ENCODE results near the gene RCVRN.

The RCVRN gene

GRCh38 chr17:9905078-9905415, at the start of gene RCVRN:
RCVRN (minus strand) TSS chr17:9905271; CDS start chr17:9905180, 91 bp downstream.
- H3K36me3 ChIP-seq (ENCODE audit: control insufficient read depth, insufficient read depth, low read length), result no peaks in the 10 kb centered on the region
- no peak within 1 kb of the TSS for H3K9ac ChIP-seq (ENCODE audit: low read depth, low read length)
- H3K27me3 ChIP-seq (ENCODE audit: control insufficient read depth, insufficient read depth, low read length), result no peaks in the 10 kb centered on the region
- H3K4me1 ChIP-seq (ENCODE audit: control insufficient read depth, insufficient read depth, low read length), result no peaks in the 10 kb centered on the region
- H3K9me3 ChIP-seq (ENCODE audit: control insufficient read depth, insufficient read depth, low read length), result no peaks in the 10 kb centered on the region
- H3K4me3 ChIP-seq (ENCODE audit: low read depth, low read length), result no peak within 1 kb of the TSS

DNA sequence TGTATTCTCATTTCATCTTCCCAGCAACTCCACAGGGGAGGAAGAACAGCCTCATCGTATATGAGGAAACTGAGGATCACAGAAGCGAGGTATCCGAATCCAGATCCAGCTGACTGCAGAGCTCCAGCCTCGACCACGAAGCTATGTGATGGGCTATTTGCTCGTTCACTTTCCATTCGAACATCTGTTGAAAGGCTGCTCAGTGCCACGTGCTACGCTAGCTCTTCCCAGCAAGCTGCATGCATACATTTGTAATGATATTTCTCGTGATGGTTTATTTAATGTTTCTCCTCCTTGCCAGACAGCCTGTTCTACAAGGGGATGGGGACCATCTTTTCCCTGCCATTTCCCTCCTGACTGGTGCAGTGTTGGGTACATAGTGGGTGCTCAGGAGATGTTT, 48.4 kb upstream of the RCVRN start:
- Histone ChIP-seq H3K9me3 (ENCODE audit: control insufficient read depth, insufficient read depth, low read length) (no peaks in the 10 kb centered on the region), H3K27me3 (ENCODE audit: control insufficient read depth, insufficient read depth, low read length) (no peaks in the 10 kb centered on the region), H3K36me3 (ENCODE audit: control insufficient read depth, insufficient read depth, low read length) (no peaks in the 10 kb centered on the region), H3K4me3 (ENCODE audit: low read depth, low read length) (no peak overlapping the region), H3K4me1 (ENCODE audit: control insufficient read depth, insufficient read depth, low read length) (peaks cover 6% of the 10 kb centered on the region), H3K9ac (ENCODE audit: low read depth, low read length) (no peak overlapping the region)

GRCh38 chr17:9951803-9952202, 46.7 kb upstream of the RCVRN start:
- Histone ChIP-seq H3K27me3 (ENCODE audit: control insufficient read depth, insufficient read depth, low read length) (no peaks in the 10 kb centered on the region), H3K9ac (ENCODE audit: low read depth, low read length) (no peak overlapping the region), H3K9me3 (ENCODE audit: control insufficient read depth, insufficient read depth, low read length) (no peaks in the 10 kb centered on the region), H3K4me3 (ENCODE audit: low read depth, low read length) (no peak overlapping the region), H3K36me3 (ENCODE audit: control insufficient read depth, insufficient read depth, low read length) (no peaks in the 10 kb centered on the region), H3K4me1 (ENCODE audit: control insufficient read depth, insufficient read depth, low read length) (no peaks in the 10 kb centered on the region)

- no peaks in the 10 kb centered on the region for H3K9me3 ChIP-seq (ENCODE audit: control insufficient read depth, insufficient read depth, low read length)
- no peak overlapping the region for H3K4me3 ChIP-seq (ENCODE audit: low read depth, low read length)
- no peak overlapping the region for H3K9ac ChIP-seq (ENCODE audit: low read depth, low read length)
- H3K27me3 ChIP-seq (ENCODE audit: control insufficient read depth, insufficient read depth, low read length), result no peaks in the 10 kb centered on the region
- H3K36me3 ChIP-seq (ENCODE audit: control insufficient read depth, insufficient read depth, low read length), result no peaks in the 10 kb centered on the region
- H3K4me1 ChIP-seq (ENCODE audit: control insufficient read depth, insufficient read depth, low read length), result no peaks in the 10 kb centered on the region
Observed at GRCh38 chr17:9948928-9949327, 43.9 kb upstream of the RCVRN start.

GRCh38 chr17:9944704-9945103, 39.6 kb upstream of the RCVRN start:
- H3K9me3 ChIP-seq (ENCODE audit: control insufficient read depth, insufficient read depth, low read length), result no peaks in the 10 kb centered on the region
- no peak overlapping the region for H3K4me3 ChIP-seq (ENCODE audit: low read depth, low read length)
- H3K36me3 ChIP-seq (ENCODE audit: control insufficient read depth, insufficient read depth, low read length), result no peaks in the 10 kb centered on the region
- no peak overlapping the region for H3K9ac ChIP-seq (ENCODE audit: low read depth, low read length)
- H3K27me3 ChIP-seq (ENCODE audit: control insufficient read depth, insufficient read depth, low read length), result no peaks in the 10 kb centered on the region
- H3K4me1 ChIP-seq (ENCODE audit: control insufficient read depth, insufficient read depth, low read length), result no peaks in the 10 kb centered on the region

DNA sequence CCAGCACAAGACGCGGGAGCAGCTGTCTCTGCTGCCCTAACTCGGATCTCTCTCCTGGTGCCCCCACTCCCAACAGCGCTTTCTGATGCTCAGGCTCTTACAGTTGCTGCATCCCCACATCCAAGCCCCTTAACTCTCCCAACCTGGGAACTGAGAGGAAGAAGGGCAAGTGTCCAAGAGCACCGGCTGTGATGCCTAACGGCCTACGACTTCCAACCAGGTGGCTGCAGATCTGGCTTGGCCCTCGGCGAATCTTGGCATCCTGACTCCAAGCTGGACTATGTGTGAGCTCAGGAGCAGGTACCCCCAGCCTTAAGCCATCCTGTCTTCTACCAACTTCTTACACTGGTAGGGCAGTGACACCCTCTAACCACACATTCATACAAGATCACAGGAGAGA, 38.3 kb upstream of the RCVRN start:
- H3K4me3 ChIP-seq (ENCODE audit: low read depth, low read length), result no peak overlapping the region
- no peaks in the 10 kb centered on the region for H3K36me3 ChIP-seq (ENCODE audit: control insufficient read depth, insufficient read depth, low read length)
- no peaks in the 10 kb centered on the region for H3K9me3 ChIP-seq (ENCODE audit: control insufficient read depth, insufficient read depth, low read length)
- no peak overlapping the region for H3K9ac ChIP-seq (ENCODE audit: low read depth, low read length)
- no peaks in the 10 kb centered on the region for H3K4me1 ChIP-seq (ENCODE audit: control insufficient read depth, insufficient read depth, low read length)
- H3K27me3 ChIP-seq (ENCODE audit: control insufficient read depth, insufficient read depth, low read length), result no peaks in the 10 kb centered on the region

- Histone ChIP-seq H3K9me3 (ENCODE audit: control insufficient read depth, insufficient read depth, low read length) (no peaks in the 10 kb centered on the region), H3K27me3 (ENCODE audit: control insufficient read depth, insufficient read depth, low read length) (no peaks in the 10 kb centered on the region), H3K4me3 (ENCODE audit: low read depth, low read length) (no peak overlapping the region), H3K9ac (ENCODE audit: low read depth, low read length) (no peak overlapping the region), H3K36me3 (ENCODE audit: control insufficient read depth, insufficient read depth, low read length) (no peaks in the 10 kb centered on the region), H3K4me1 (ENCODE audit: control insufficient read depth, insufficient read depth, low read length) (no peaks in the 10 kb centered on the region)
Observed at GRCh38 chr17:9942885-9943284, 37.8 kb upstream of the RCVRN start.

GRCh38 chr17:9941305-9941704, 36.2 kb upstream of the RCVRN start:
- no peak overlapping the region for H3K4me3 ChIP-seq (ENCODE audit: low read depth, low read length)
- H3K4me1 ChIP-seq (ENCODE audit: control insufficient read depth, insufficient read depth, low read length), result no peaks in the 10 kb centered on the region
- H3K27me3 ChIP-seq (ENCODE audit: control insufficient read depth, insufficient read depth, low read length), result no peaks in the 10 kb centered on the region
- no peaks in the 10 kb centered on the region for H3K36me3 ChIP-seq (ENCODE audit: control insufficient read depth, insufficient read depth, low read length)
- H3K9me3 ChIP-seq (ENCODE audit: control insufficient read depth, insufficient read depth, low read length), result no peaks in the 10 kb centered on the region
- no peak overlapping the region for H3K9ac ChIP-seq (ENCODE audit: low read depth, low read length)

- Histone ChIP-seq H3K9ac (ENCODE audit: low read depth, low read length) (no peak overlapping the region), H3K9me3 (ENCODE audit: control insufficient read depth, insufficient read depth, low read length) (no peaks in the 10 kb centered on the region), H3K27me3 (ENCODE audit: control insufficient read depth, insufficient read depth, low read length) (no peaks in the 10 kb centered on the region), H3K4me1 (ENCODE audit: control insufficient read depth, insufficient read depth, low read length) (no peaks in the 10 kb centered on the region), H3K4me3 (ENCODE audit: low read depth, low read length) (no peak overlapping the region), H3K36me3 (ENCODE audit: control insufficient read depth, insufficient read depth, low read length) (no peaks in the 10 kb centered on the region)
Observed at GRCh38 chr17:9940841-9941240, 35.8 kb upstream of the RCVRN start.

DNA sequence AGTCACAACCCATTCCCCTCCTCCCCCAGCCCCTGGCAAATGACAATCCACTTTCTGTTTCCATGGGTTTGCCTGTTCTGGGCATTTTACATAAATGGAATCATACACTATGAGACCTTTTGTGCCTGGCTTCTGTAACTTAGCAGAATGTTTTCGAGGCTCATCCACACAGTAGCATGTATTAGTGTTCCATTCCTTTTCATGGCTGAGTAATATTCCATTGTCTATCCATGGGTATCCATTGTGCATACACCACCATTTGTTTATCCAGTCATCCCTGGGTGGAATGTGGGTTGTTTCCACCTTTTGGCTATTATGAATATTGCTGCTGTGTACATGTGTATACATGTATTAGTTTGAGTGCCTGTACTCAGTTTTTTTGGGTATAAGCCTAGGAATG, 33.7 kb upstream of the RCVRN start:
- H3K4me3 ChIP-seq (ENCODE audit: low read depth, low read length), result no peak overlapping the region
- no peaks in the 10 kb centered on the region for H3K9me3 ChIP-seq (ENCODE audit: control insufficient read depth, insufficient read depth, low read length)
- H3K9ac ChIP-seq (ENCODE audit: low read depth, low read length), result no peak overlapping the region
- no peaks in the 10 kb centered on the region for H3K4me1 ChIP-seq (ENCODE audit: control insufficient read depth, insufficient read depth, low read length)
- no peaks in the 10 kb centered on the region for H3K27me3 ChIP-seq (ENCODE audit: control insufficient read depth, insufficient read depth, low read length)
- no peaks in the 10 kb centered on the region for H3K36me3 ChIP-seq (ENCODE audit: control insufficient read depth, insufficient read depth, low read length)

GRCh38 chr17:9937901-9938300, 32.8 kb upstream of the RCVRN start:
- H3K9me3 ChIP-seq (ENCODE audit: control insufficient read depth, insufficient read depth, low read length), result no peaks in the 10 kb centered on the region
- H3K27me3 ChIP-seq (ENCODE audit: control insufficient read depth, insufficient read depth, low read length), result no peaks in the 10 kb centered on the region
- H3K36me3 ChIP-seq (ENCODE audit: control insufficient read depth, insufficient read depth, low read length), result no peaks in the 10 kb centered on the region
- no peak overlapping the region for H3K9ac ChIP-seq (ENCODE audit: low read depth, low read length)
- no peak overlapping the region for H3K4me3 ChIP-seq (ENCODE audit: low read depth, low read length)
- H3K4me1 ChIP-seq (ENCODE audit: control insufficient read depth, insufficient read depth, low read length), result no peaks in the 10 kb centered on the region

DNA sequence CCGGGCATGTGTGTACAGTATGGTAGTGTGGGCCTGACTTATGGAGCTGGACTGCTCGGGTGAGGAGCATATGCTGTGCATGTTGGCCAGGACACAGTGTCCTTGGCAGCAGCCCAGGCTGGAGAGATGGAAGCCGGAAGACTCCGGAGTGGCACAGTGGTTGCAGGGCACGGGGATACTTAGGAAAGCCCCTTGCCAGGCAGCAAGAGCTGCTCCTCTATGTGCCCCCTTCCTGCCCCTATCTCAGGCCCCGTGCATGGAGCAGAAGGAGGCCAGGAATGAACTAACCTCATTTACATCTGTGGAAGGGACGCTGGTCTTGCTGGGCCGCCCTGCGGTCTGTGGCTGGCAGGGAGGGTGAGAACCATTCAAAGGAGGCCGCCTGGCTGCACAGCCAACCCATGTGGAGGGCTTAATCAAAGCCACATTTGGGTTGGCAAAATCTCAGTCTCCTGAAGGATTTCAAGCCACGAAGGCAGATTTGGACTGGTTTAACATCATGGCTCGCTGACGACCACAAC, 32.2 kb upstream of the RCVRN start:
- no peaks in the 10 kb centered on the region for H3K4me1 ChIP-seq (ENCODE audit: control insufficient read depth, insufficient read depth, low read length)
- no peaks in the 10 kb centered on the region for H3K9me3 ChIP-seq (ENCODE audit: control insufficient read depth, insufficient read depth, low read length)
- H3K27me3 ChIP-seq (ENCODE audit: control insufficient read depth, insufficient read depth, low read length), result no peaks in the 10 kb centered on the region
- H3K9ac ChIP-seq (ENCODE audit: low read depth, low read length), result no peak overlapping the region
- no peaks in the 10 kb centered on the region for H3K36me3 ChIP-seq (ENCODE audit: control insufficient read depth, insufficient read depth, low read length)
- no peak overlapping the region for H3K4me3 ChIP-seq (ENCODE audit: low read depth, low read length)

GRCh38 chr17:9936095-9936494, 31.0 kb upstream of the RCVRN start:
- Histone ChIP-seq H3K36me3 (ENCODE audit: control insufficient read depth, insufficient read depth, low read length) (no peaks in the 10 kb centered on the region), H3K4me3 (ENCODE audit: low read depth, low read length) (no peak overlapping the region), H3K9ac (ENCODE audit: low read depth, low read length) (no peak overlapping the region), H3K9me3 (ENCODE audit: control insufficient read depth, insufficient read depth, low read length) (no peaks in the 10 kb centered on the region), H3K27me3 (ENCODE audit: control insufficient read depth, insufficient read depth, low read length) (no peaks in the 10 kb centered on the region), H3K4me1 (ENCODE audit: control insufficient read depth, insufficient read depth, low read length) (no peaks in the 10 kb centered on the region)

Data from iPS-15b (cell line).